GM19455 (cell line): ENCODE results near the gene SERINC2.

Experiments
- ATAC-seq: cut with Tn5 transposase; IDR thresholded peaks from one replicate; pipeline ENCODE4 v1.9.1; 2021; ENCODE audit not compliant: unreplicated experiment

SERINC2 gene

GRCh38 chr1:31412732-31413404 lies at the start of gene SERINC2:
Gene SERINC2 (plus strand): TSS chr1:31413213. CDS start chr1:31413266, 53 bp downstream.
- no peak for ATAC-seq

GRCh38 chr1:31364561-31365250 lies 48.3 kb upstream of the SERINC2 start:
- no peak for ATAC-seq

- ATAC-seq, result no peak
These were observed 46.2 kb upstream of the SERINC2 start for GRCh38 chr1:31366796-31367195.

DNA sequence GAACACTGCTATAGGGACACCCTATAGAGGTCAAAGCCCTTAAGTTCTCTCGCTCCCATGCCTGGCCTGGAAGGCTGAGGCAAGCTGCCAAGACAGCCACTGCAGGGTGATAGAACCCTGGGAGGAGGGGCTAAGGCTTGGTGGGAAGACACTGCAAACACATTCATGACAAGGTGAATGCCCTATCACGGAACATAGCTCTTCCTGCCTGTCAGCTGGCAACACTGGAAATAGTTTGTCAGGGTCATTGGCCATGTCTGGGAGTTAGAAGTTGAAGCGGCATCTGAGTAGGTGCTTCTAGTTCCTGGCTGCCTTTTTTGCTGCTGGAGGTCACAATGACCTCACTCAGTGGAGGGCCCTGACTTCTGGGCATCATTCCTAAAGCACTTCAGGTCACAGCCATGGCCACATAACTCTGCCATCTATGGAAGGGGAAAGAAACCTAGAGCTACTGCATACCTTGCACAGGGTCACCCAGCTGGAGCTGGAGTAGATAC lies 44.4 kb upstream of the SERINC2 start:
- ATAC-seq, result no peak

- ATAC-seq, result no peak
These were observed 43.0 kb upstream of the SERINC2 start for GRCh38 chr1:31370021-31370420.

- no peak for ATAC-seq
These were observed 42.4 kb upstream of the SERINC2 start for GRCh38 chr1:31370565-31370964.

DNA sequence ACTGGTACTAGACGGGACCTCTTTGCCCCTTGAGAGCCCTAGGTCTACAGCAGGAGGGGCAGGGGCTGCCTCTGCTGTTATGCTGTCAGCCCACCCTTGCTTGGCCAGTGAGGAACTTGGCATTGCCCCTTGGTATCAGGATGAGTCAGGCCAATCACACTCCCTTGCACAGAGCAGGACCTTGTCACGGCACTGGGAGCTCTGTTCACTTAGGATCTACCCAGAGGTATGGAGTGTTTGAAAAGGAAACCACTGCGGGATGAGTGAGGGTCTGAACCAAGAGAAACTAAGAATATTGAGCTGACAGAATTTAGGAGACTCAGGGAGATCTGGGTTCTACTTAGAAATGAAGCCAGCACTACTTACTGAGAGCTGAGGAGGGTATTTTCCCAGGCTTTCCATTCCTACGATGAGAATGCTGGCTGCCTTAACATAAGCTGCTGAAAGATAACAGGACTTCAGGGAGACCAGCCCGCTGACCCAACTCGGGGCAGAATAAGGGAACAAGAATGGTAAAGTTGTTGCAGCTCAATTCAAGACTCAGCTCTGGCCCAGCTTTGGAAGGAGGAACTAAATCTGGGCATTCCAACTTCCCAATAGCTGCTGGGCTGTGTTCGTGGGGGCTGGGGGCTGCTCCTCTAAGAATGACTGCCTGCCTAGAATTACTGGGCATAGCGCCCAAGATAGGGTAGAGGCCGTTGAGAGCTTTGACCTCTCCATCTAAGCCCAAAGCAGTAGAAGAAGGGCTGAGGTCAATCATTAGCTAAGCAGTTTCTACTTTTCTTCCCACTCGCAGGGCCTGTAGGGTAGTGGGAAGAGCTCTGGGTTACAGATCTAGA lies 41.7 kb upstream of the SERINC2 start:
- no peak for ATAC-seq

- ATAC-seq, result no peak
These were observed 41.0 kb upstream of the SERINC2 start for GRCh38 chr1:31372051-31372450.

GRCh38 chr1:31372751-31373055 lies 40.3 kb upstream of the SERINC2 start:
- no peak for ATAC-seq

DNA sequence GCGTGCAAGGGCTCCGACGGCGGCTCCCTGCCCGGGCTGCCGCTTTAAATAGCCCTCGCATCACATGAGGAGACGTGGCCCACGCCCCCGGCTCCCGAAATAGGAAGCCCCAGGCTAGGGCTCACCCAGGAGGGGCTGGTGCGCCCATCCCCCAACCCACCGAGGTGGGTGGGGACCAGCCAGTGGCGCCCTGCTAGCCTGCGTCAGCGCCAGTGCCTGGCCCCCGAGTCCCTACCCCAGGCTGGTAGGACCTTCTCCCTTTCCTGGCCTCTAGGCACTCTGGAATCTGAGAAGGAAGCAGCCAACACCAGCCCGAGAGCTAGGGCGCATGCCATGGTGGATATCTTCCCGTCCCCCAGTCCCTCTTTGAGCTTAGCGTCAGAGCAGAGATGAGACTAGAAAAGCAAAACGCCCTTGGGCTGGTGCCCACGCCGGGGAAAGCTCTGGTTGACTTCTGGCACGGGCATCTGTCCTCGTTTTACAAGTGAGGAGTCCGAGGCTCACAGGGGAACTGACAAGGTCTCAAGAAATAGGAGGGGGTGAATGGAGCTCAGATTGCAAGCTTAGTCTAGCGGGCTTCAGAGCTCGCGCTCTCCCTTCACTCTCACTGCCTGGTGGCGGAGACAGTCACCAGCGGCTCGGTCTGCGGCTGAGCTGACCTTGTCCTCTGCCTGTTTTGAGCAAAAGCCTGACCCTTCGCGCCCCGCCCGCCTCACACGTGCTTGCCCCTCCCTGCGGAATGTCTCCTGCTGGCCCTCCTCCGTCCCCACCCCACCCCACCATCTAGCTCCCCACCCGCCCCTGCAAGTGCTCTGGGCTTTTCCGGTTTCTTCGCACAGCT lies 39.7 kb upstream of the SERINC2 start, which contains the start of gene FABP3:
Gene FABP3, minus strand, starts transcription at position 21 of the 841 bp plus-strand sequence. CDS start 62 bp downstream, outside the sequence.
- no peak for ATAC-seq

DNA sequence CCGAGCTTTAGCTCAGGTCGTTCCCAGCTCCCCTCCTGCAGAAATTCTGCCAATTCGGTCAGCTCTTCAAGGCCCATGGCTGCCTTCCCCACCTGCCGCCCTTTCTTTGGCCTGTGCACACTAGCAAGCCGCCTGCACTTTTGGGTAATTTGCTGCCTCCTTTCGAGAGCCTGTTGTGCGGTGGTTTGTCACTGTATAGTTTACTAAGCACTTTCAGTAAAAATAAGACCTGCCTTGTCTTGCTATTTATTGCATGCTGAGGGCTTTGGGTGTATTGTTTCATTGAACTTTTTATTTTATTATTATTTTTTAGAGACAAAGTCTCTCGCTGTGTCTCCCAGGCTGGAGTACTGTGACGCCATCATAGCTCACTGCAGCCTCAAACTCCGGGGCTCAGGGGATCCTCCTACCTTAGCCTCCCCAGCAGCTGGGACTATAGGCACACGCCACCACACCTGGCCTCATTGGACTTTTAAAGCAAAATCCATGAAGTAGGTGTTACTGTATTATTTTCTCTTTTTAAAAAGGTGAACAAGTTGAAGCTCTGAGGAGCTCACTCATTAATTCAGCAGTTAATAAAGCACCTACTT lies 39.0 kb upstream of the SERINC2 start:
- ATAC-seq, result no peak

DNA sequence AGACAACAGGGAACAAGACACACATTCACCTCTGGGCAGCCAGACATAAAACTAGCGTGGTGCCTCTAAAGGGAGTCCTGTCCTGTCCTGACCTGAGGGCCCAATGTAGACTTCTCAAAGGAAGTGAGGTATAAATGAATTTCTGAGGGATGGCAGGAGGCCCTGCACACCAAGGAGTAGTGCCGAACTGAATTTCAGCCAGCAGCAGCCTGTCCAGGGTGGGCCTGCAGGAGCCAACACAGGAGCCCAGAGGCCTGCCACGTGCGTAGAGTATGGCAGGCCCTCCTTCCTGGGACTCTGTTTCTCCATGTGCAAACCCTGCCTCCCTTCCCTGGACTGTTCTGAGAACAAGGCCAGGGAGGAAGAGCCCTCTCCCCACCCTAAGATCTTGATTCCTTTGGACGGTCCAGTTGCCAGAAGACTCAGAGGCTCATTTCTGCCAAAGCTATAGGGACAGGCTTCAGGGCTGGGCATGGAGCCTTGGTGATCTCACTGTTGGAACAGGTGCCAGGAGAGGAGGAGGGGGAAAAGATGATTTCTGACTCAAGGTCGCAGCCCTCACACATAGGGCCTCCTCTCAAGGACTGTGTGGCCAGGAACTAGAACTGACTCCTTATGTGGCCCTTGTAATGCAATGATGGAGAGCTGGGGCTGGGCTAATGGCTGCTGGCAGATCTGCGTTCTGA lies 38.4 kb upstream of the SERINC2 start:
- no peak for ATAC-seq

GRCh38 chr1:31376375-31377134 lies 36.5 kb upstream of the SERINC2 start:
- no peak for ATAC-seq

- no peak for ATAC-seq
These were observed 35.6 kb upstream of the SERINC2 start for GRCh38 chr1:31377364-31377863.

GRCh38 chr1:31378001-31378400 lies 35.0 kb upstream of the SERINC2 start:
- ATAC-seq, result no peak

DNA sequence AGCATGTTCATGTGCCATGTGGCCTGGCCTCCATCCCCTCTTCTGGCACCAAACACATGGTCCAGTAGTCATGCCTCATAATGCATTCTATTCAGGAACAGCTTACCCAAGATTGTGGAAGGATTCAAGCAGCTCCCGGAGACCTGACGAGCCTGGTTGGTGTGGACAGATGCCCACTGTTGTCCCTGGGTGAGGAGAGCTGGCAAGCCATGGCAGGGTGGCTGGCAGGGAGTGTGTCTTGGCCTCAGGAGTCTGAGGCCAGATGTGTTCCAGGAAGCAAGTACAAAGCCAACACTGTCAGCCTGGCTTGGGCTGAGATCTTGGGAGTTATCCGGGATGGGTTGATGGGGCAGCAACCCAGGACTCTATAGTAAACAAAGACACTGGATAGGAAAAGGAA lies 32.8 kb upstream of the SERINC2 start:
- no peak for ATAC-seq

- no peak for ATAC-seq
These were observed 31.4 kb upstream of the SERINC2 start for GRCh38 chr1:31381394-31382294.
